A673 (cell line): ENCODE data around the gene GCNT4. TPM values are rescaled to one million over a fixed set of nuclear protein-coding genes. Genes with fewer than 3 reads are reported as not detected.

Experiments
- BruUV-seq: library from RNA; stranded (reverse); fragments of 400-500 nt; replicated peaks from 2 replicates; lab custom pipeline; 2021; lab: Mats Ljungman, UMichigan
- CTCF ChIA-PET: fragments of 300-600 bp; sonication (Branson Sonifier 250); formaldehyde crosslinking; loops from one replicate; lab custom pipeline; 2022; ENCODE audit warnings: antibody characterized with exemption; lab: Charles Lee
- POLR2A ChIA-PET: fragments of 300-600 bp; sonication (Branson Sonifier 250); formaldehyde crosslinking; loops from one replicate; lab custom pipeline; 2022; ENCODE audit warnings: antibody characterized with exemption; ENCODE audit not compliant: low non-redundant PET; lab: Charles Lee
- DNase-seq: peaks from one replicate; pipeline ENCODE4 v3.0.0-alpha.2; 2015; ENCODE audit warnings: low spot score
- H3K27ac ChIP-seq: fragments of 200-600 bp; sonication (generic); 2 replicates; pipeline ENCODE4 v1.5.1; 2016; ENCODE audit warnings: mixed run types, low read depth, mild to moderate bottlenecking, mixed read lengths, antibody characterized with exemption, low read length; ENCODE audit not compliant: poor library complexity, severe bottlenecking
- H3K27me3 ChIP-seq: fragments of 200-600 bp; sonication (generic); replicated peaks from 2 replicates; pipeline ENCODE4 v1.6.1; 2017; ENCODE audit warnings: mixed run types, low read depth, mild to moderate bottlenecking, mixed read lengths, antibody characterized with exemption, low read length; ENCODE audit not compliant: insufficient read depth, poor library complexity
- H3K36me3 ChIP-seq: fragments of 200-600 bp; sonication (generic); 2 replicates; pipeline ENCODE4 v1.6.1; 2016; ENCODE audit warnings: mixed run types, mild to moderate bottlenecking, mixed read lengths, antibody characterized with exemption, low read length; ENCODE audit not compliant: insufficient read depth, poor library complexity, severe bottlenecking
- H3K4me1 ChIP-seq: fragments of 200-600 bp; sonication (generic); 2 replicates; pipeline ENCODE4 v1.6.1; 2017; ENCODE audit warnings: mixed run types, mild to moderate bottlenecking, mixed read lengths, antibody characterized with exemption, low read length; ENCODE audit not compliant: insufficient read depth, poor library complexity, severe bottlenecking
- H3K4me3 ChIP-seq: fragments of 200-600 bp; sonication (generic); 2 replicates; pipeline ENCODE4 v1.5.1; 2016; ENCODE audit warnings: low read depth, mixed run types, mild to moderate bottlenecking, mixed read lengths, low read length; ENCODE audit not compliant: poor library complexity, severe bottlenecking
- H3K9me3 ChIP-seq: fragments of 200-600 bp; sonication (generic); 2 replicates; pipeline ENCODE4 v1.6.1; 2016; ENCODE audit warnings: mixed run types, low read depth, mild to moderate bottlenecking, mixed read lengths, antibody characterized with exemption, low read length; ENCODE audit not compliant: poor library complexity, severe bottlenecking
- CTCF ChIP-seq: fragments of 300-800, 200-600 bp; sonication (generic); conservative IDR thresholded peaks from 2 replicates; pipeline ENCODE4 v1.5.1; 2017; ENCODE audit warnings: low read depth, mild to moderate bottlenecking, antibody characterized with exemption, low read length, moderate library complexity, mixed read lengths
- EZH2 ChIP-seq: fragments of 200-600 bp; sonication (generic); IDR thresholded peaks from 2 replicates; pipeline ENCODE4 v1.6.1; 2017; ENCODE audit warnings: borderline replicate concordance, low read depth, mild to moderate bottlenecking, mixed read lengths, antibody characterized with exemption, low read length; ENCODE audit not compliant: poor library complexity, severe bottlenecking
- intact Hi-C: fragments of 100-400 bp; cut with micrococcal nuclease; formaldehyde crosslinking; loops from one replicate; pipeline ENCODE4 v1.10.0; 2022; ENCODE audit not compliant: unreplicated experiment
- total RNA-seq: library from RNA; stranded (reverse); gene quantifications from 2 replicates; pipeline ENCODE4 v1.2.3, GENCODE V29; 2021

The GCNT4 gene
- total RNA-seq, 1 experiment from 2014 or later: 2.5 TPM

GRCh38 chr5:75017971-75018370 lies 34.4 kb downstream of the GCNT4 start:
- Histone ChIP-seq H3K4me3 (no peak overlapping the region), H3K4me1 (peaks cover 4% of the 10 kb centered on the region), H3K36me3 (no peaks in the 10 kb centered on the region), H3K9me3 (no peaks in the 10 kb centered on the region), H3K27ac (no peak overlapping the region), H3K27me3 (no peaks in the 10 kb centered on the region)
- POLR2A ChIA-PET: no interaction called here
- intact Hi-C loops: no loop called here
- DNase-seq: no peak
- CTCF ChIA-PET: no interaction called here
- no TSS peak for BruUV-seq
- TF ChIP-seq CTCF (no peak), EZH2 (no peak)

GRCh38 chr5:75016896-75017295 lies 35.5 kb downstream of the GCNT4 start:
- intact Hi-C loops: no loop called here
- BruUV-seq: no TSS peak
- Histone ChIP-seq H3K4me1 (peaks cover 4% of the 10 kb centered on the region), H3K4me3 (no peak overlapping the region), H3K9me3 (no peaks in the 10 kb centered on the region), H3K27me3 (no peaks in the 10 kb centered on the region), H3K36me3 (no peaks in the 10 kb centered on the region), H3K27ac (no peak overlapping the region)
- DNase-seq: no peak
- TF ChIP-seq CTCF (no peak), EZH2 (no peak)
- POLR2A ChIA-PET: no interaction called here
- CTCF ChIA-PET: no interaction called here

GRCh38 chr5:75012748-75013147 lies 39.6 kb downstream of the GCNT4 start:
- CTCF ChIA-PET: no interaction called here
- Histone ChIP-seq H3K36me3 (no peaks in the 10 kb centered on the region), H3K9me3 (no peaks in the 10 kb centered on the region), H3K27ac (no peak overlapping the region), H3K27me3 (peaks cover 3% of the 10 kb centered on the region), H3K4me3 (no peak overlapping the region), H3K4me1 (no peaks in the 10 kb centered on the region)
- no peak for DNase-seq
- intact Hi-C loops: no loop called here
- POLR2A ChIA-PET: no interaction called here
- no TSS peak for BruUV-seq
- TF ChIP-seq CTCF: no peak
- TF ChIP-seq EZH2: no peak
